ENCODE data around the gene GTF2A1.

The GTF2A1 gene

DNA sequence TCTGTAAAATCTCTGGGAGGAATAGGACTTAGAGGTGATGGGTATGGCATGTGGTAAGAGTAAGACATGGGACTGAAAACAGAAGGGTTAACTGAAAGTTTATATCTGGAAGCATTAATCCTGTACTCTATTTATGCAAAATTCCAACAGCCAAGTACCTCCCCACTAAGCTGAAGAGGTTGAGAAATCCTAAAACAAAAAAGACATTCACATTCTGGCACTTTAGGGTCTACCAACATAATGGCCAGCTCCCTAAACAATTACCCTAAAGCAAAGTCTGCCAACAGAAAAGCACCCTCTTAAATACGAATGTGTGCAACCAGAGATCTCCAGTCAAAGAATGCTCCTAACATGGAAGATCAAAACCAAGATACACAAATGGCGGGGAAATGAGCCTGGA, 87.4 kb downstream of the GTF2A1 start:
- DNase-seq (ENCODE audit: low spot score) = no peak

DNA sequence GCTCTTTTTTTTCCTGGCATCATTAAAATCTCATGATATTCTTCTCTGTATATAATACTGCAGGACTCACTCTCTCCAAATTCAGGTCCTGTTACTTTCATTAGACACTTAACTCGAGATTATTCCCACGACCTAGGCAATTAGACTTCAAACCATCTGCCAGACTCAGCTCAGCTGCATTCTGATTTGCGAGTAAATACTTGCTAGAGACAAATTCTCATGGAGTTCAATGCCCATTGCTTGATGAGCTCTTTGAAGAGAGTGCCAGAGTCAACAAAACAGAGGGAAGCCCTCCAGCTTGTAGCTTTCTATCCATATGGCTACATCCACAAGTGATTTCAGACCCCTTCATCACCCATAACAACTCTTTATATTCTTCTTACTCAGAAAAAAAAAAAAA, 88.3 kb downstream of the GTF2A1 start:
- no peak for DNase-seq (ENCODE audit: low spot score)

DNA sequence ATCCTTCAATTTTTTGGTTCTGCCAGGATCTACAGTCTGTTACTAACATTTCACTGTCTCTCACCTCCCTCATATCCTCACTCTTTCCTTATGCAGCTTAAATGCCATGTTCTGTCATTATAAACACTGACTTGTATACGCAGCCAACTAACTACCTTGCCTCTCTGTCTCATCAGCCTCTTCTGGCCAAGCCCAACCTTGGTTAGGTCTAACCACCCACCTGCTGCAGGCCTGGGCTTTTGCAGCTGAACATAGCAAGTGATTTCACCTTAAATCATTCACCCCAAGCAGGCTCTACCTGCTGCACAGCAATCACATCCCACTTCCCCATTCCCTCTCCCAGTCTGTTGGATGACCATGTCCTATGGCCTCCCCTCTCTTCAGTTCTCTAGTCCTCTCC, 91.5 kb downstream of the GTF2A1 start:
- DNase-seq (ENCODE audit: low spot score) = no peak

DNA sequence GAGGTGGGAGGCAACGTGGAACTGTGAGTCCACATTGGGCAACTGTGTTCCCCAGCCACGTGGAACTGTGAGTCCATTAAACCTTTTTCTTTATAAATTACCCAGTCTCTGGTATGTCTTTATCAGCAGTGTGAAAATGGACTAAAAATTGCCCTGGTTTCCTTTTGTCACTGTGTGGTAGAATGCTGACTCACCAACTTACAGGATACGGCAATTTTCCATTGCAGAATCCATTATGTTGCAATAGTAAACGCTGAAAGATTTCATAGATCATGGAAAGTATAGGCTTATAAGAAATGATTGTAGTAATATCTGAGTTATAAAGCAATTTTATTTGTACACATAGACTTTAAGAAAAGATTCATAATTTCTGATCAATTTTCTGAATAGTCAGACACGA, 93.0 kb downstream of the GTF2A1 start:
- DNase-seq (ENCODE audit: low spot score) = no peak

DNA sequence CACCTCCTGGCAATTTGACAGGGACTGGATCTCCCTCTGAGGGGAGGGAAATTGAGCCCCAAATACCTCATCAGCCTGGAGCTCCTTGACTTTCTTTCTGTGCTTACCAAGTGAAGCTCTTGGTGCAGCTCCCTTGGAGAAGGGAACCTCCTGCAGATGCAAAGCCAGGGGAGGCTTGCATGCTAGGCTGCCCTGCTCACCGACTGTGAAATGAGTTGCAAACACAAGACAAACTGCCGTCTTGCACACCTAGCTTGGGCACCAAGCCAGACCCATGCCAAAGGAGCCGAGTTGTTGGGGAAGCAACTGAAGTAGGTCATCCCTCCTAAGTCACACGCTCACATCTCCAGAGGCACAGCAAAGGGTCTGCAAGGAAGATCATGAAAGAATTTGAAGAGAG, 95.2 kb downstream of the GTF2A1 start:
- no peak for DNase-seq (ENCODE audit: low spot score)
